Measurements from ENCODE around the gene CFAP74.
A peak's percentile ranks its signal among the peaks of the same experiment; 100 is the strongest.

CFAP74 gene

GRCh38 chr1:1926886-1927660, 76.5 kb downstream of the CFAP74 start:
- DNase-seq, result no peak

GRCh38 chr1:1926346-1926811, 77.2 kb downstream of the CFAP74 start:
- no peak for DNase-seq

GRCh38 chr1:1925437-1926345, 77.9 kb downstream of the CFAP74 start:
- no peak for DNase-seq

GRCh38 chr1:1924849-1925248, 78.7 kb downstream of the CFAP74 start:
- no peak for DNase-seq

DNA sequence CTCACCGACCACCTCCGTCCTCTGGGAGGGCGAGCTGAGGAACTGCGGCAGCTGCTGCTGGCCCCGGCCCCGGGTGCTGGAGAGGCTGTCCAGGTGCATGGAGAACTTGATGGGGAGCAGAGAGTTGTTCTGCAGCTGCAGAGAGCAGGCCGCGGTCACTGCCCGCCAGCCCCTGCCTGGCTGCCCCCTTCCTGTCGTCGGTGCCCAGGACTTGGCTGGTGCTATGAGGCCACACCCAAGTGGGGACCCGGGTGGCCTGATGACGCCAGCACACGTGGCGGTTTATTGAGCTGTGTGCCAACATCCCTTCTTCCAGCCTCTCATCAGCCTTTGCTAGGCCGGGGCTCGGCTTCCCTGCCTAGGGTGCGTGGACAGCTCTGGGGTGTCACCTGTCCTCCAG, 79.2 kb downstream of the CFAP74 start:
- DNase-seq, result no peak

DNA sequence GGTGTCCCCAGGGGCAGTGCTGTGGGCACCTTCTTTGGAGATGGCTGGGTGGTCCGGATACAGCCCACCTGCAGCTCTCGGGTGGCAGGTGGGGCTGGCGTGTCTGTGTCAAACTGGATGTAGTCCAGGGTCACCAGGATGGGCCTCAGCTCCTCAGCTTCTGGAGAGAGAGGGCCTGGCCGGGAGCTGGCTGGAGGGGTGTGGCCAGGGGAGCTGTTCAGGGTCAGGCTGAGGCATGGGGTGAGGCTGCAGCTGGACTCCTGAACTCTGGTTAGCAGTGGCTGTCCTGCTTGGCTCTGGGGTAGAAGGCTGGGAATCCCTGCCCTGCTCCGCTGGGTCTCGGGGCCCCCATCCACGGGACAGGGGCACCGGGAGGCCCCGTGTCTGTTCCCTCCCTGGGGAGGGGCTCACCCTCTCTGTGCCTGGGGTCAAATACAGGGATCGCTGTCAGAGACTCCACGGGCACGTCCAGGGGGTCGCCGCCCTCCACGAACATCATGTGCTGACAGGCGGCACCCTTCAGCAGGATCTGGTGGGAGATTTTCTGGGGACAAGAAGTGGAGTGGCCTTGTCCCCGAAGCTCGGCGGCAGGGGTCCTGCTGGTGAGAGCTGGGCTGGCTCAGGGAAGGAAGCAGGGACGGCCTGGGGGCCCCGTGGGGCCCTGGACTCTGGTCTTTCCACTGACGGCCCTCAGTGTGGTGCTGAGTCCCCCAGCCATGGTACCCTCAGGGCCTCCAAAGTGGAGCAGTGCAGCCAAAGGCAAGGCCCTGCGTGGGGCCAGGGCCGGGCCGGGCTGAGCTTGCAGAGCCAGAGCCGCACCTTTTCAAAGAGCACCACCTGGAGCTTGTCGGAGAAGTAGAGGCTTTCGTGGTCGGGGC, 80.4 kb downstream of the CFAP74 start:
- no peak for DNase-seq

GRCh38 chr1:1922702-1922955, 81.0 kb downstream of the CFAP74 start:
- DNase-seq, result no peak

DNA sequence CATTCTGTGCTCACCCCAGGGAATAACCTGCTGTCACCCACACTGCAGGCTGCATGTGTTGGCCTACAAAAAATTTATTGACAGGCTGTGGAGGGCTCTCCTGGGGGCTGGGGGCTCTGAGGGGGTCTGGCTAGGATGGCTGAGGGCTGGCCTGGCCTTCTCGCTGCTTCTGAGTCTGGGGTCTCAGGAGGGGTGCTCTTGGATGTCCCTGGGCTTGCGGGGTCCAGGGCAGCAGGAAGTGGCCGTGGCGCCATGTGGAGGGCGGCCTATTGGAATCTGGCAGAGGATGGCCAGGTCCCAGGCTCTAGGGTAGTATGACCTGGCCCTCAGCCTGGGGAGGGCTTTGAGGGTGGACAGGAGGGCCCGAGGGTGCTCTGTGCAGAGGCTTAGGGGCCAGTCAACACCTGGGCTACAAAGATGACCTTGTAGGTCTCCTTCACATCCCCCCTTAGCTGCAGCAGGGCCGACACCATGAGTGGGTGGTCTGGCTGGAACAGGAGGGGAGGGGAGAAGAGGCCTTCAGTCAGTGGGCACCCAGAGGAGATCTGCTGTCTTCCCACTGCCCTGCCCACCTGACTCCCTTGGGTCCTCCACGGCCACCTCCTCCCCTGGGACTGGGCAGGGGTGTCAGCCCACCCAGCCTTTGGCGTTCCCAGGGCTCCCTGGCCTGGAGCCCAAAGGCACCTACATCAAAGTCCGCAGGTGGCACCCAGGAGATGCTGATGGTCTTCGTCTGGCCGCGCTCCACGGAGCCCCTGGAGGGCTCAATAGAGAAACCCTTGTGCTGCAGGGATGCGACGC, 81.5 kb downstream of the CFAP74 start:
- no peak for DNase-seq

DNA sequence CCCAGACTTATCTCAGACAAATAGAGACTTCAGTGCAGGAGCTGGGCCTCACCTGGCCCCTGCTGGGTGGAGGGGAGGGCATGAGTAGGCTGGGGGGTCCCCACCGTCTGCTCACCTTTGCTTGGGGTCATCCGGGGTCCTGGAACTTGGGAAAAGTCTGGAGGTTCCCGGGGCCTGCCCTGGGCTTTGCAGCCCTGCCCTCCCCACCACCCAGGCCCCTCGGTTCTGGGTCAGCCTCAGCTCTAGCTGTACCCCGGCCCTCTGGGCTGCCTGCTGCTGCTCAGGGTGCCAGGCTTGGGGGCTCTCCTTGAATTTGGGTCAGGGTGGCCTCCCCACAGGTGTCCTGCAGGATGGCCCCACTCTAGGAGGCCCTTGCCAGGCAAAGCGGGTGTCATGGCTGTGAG, 82.1 kb downstream of the CFAP74 start:
- DNase-seq, result no peak

DNA sequence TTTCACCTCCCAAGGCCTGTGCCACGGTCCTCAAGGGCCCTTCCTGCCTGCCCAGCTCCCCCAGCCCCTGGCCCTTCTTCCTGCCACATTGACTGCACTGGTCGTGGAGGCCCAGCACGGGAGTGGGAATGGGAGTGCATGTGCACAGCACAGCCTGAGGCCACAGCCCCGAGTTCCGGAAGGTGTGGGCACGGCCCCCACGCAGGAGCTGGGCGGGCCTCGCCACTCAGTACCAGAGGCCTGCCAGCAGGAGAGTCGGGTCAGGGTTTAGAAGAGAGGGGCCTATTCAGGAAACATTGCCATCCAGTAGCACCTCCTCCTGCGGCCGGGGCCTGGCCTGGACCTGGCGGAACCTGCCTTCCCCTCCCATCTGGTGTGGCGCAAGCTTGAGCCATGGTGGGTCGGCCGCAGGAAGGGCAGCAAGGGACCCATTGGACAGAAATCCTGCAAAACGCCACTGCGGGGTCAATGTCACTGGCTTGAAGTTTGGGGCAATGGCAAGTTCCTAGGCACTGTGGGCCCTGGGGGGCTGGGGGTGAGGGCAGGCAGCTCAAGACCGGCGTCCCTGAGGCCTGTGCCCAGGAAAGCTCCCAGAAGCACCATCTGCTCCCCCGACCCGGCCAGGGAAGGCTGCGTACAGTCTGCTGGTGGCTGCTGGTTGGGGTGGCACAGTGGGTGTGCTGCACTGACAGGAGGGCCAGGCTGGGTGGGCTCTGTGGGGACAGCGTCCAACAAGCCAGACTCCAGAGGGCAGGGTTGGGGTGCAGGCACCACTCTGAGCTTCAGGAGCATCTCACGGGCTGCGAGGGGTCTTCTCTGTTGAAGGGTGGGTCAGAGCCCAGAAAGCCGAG, 82.8 kb downstream of the CFAP74 start:
- DNase-seq, result no peak

- no peak for DNase-seq
Measured at GRCh38 chr1:1920057-1920607, 83.5 kb downstream of the CFAP74 start.

DNA sequence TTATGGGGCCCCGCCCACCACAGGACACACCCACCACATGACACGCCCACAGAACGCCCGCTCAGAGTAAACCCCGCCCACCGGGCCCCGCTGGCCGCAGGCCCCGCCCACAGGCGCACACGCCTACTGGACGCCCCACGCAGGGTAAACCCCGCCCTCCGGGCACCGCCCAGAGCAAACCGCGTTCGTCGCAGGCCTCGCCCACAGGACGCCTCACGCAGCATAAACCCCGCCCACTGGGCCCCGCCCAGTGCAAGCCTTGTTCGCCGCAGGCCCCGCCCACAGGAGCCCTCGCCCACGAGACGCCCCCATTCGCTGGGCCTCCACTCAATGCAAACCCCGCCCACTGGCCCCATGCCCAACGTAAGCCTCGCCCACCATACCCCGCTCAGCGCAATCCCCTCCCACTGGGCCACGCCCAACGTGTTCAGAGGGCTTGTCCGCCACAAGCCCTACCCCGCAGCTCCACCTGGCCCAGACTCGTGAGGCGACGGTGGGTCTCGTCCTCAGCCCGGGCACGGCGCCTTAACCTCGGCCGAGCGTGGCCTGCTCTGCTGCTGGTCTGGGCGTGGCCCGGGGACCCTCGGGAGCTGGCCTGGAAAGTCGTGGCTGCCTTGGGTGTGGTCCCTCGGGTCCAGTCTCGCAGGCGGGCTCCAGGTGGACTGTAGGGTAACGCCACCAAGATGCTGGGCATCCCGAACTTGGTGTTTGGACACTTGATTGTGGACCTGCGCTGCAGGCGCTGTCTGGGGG, 84.1 kb downstream of the CFAP74 start:
- peak; percentile 98 for DNase-seq

- no peak for DNase-seq
Measured at GRCh38 chr1:1918901-1919303, 84.7 kb downstream of the CFAP74 start, which contains the start of gene TMEM52. Gene TMEM52, minus strand, starts transcription at chr1:1919279. Its CDS starts 14 bp downstream, at chr1:1919265.

- no peak for DNase-seq
Measured at GRCh38 chr1:1917995-1918900, 85.3 kb downstream of the CFAP74 start.

DNA sequence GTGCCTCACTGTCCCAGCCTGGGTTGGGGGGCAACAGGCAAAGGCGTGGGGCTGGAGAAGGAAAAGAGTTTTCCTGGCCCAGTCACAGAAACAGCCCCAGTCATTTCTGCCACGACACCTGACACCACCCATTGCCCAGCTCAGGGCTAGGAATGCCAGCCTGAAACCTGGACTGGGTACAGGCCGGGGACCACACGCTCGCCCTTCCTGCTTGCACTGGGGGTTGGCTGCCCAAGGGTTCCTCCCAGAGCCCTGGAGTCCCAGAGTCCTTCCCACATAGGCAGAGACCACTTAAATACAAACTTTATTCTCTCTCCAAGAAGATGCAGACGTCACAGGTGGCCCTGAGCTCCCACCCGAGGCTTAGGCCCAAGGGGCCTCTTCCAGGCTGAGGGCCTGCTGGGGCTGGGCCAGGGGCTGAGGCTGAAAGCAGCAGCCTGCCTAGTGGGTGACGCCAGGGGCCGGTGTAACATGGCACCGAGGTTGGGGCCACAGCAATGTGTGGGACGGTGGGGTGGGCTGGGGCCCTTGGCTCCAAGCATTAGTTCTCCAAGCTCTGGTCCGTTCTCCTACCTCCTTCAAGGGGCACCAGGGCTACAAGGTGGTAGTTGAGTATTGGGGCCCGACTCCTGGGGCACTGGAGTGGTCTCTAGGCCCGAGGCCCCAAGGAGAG, 86.1 kb downstream of the CFAP74 start:
- no peak for DNase-seq

GRCh38 chr1:1916851-1917251, 86.7 kb downstream of the CFAP74 start:
- DNase-seq, result no peak

GRCh38 chr1:1915911-1916840, 87.4 kb downstream of the CFAP74 start:
- no peak for DNase-seq

Data from NCI-H2171 treated with DMSO at 0.1 percent for 48 hours (cell line).